Measurements from ENCODE around the gene GNG12.

DNA sequence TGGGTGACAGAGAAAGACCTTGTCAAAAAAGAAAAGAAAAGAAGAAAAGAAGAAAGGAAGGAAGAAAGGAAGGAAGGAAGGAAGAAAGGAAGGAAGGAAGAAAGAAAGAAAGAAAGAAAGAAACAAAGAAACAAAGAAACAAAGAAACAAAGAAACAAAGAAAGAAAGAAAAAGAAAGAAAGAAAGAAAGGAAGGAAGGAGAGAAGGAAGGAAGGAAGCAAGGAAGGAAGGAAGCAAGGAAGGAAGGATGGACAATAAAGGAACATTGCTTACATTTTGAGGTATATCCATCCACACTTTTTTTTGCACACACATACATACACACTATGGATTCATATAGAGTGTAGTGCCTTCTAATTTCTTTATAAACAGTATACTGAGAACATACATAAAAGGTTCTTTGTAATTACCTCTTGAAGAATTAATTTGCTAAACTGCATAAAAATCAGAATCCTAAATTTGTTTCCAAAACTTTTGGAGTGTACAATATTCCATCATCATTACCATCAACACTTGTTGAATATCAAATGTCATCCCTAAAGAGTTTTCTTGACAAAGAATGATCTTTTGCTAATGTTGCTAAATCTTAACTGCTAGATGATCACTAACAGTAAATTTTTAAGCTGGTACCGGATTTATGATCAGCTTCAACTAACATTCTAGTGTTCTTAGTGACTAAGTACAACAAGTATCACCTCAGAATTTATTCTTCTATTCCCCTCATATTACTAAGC, 159.6 kb downstream of the GNG12 start:
- TF ChIP-seq, protein P1, sequence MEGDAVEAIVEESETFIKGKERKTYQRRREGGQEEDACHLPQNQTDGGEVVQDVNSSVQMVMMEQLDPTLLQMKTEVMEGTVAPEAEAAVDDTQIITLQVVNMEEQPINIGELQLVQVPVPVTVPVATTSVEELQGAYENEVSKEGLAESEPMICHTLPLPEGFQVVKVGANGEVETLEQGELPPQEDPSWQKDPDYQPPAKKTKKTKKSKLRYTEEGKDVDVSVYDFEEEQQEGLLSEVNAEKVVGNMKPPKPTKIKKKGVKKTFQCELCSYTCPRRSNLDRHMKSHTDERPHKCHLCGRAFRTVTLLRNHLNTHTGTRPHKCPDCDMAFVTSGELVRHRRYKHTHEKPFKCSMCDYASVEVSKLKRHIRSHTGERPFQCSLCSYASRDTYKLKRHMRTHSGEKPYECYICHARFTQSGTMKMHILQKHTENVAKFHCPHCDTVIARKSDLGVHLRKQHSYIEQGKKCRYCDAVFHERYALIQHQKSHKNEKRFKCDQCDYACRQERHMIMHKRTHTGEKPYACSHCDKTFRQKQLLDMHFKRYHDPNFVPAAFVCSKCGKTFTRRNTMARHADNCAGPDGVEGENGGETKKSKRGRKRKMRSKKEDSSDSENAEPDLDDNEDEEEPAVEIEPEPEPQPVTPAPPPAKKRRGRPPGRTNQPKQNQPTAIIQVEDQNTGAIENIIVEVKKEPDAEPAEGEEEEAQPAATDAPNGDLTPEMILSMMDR (IDR thresholded peaks at IDR 0.05), result no peak
- TF ChIP-seq POLR2A (IDR thresholded peaks at IDR 0.05) (no peak), POLR2AphosphoS5 (IDR thresholded peaks at IDR 0.05) (no peak), EP300 (IDR thresholded peaks at IDR 0.05) (no peak)
